GM12892 (cell line): ENCODE results near the gene GRIN2C.

Experiments used
- DNase-seq: peaks from one replicate; pipeline ENCODE4 v3.0.0; 2011; ENCODE audit not compliant: insufficient read length
- FAIRE-seq: peaks from 2 replicates; lab custom pipeline; 2011; peaks lifted over from hg19 to GRCh38; lab: Jason Lieb, UNC
- POLR2A ChIP-seq: IDR thresholded peaks from 2 replicates; pipeline ENCODE4 v1.6.1; 2011; ENCODE audit warnings: low read depth, low read length, control low read depth
- POLR2AphosphoS5 ChIP-seq: IDR thresholded peaks from 2 replicates; pipeline ENCODE4 v1.6.1; 2011; ENCODE audit warnings: low read depth, low read length, control low read depth
- TAF1 ChIP-seq: IDR thresholded peaks from 2 replicates; pipeline ENCODE4 v1.6.1; 2011; ENCODE audit warnings: low read depth, mild to moderate bottlenecking, control low read depth, low read length, borderline replicate concordance

GRIN2C gene

GRCh38 chr17:74836191-74836590 is 23.5 kb downstream of the GRIN2C start:
- FAIRE-seq: no peak
- DNase-seq: no peak
- TF ChIP-seq POLR2A (no peak), TAF1 (no peak), POLR2AphosphoS5 (no peak)

- no peak for TF ChIP-seq POLR2A
- no peak for TF ChIP-seq POLR2AphosphoS5
- no peak for TF ChIP-seq TAF1
- DNase-seq (no peak), FAIRE-seq (no peak)
These were observed 25.9 kb downstream of the GRIN2C start for GRCh38 chr17:74833501-74834377.

DNA sequence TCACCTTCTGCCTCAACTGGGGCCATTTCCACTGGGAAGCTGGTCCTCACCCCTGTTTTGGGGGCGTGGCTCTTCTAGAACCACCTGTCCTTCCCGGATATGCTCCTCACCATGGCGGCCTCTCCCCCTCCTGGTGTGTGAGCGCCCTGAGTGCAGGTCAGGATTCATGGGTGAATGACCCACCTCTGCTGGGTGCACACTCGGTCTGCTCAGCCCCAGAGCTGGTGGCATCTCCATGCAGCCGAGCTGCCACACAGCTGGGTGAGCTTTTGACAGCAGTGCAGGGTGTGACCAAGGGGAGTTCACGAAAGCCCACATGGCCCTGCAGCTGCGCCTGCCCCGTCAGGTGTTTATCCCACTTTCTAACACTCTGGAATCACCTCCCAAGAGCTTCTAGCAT is 27.3 kb downstream of the GRIN2C start:
- TF ChIP-seq POLR2A (no peak), TAF1 (no peak), POLR2AphosphoS5 (no peak)
- FAIRE-seq (no peak), DNase-seq (no peak)

DNA sequence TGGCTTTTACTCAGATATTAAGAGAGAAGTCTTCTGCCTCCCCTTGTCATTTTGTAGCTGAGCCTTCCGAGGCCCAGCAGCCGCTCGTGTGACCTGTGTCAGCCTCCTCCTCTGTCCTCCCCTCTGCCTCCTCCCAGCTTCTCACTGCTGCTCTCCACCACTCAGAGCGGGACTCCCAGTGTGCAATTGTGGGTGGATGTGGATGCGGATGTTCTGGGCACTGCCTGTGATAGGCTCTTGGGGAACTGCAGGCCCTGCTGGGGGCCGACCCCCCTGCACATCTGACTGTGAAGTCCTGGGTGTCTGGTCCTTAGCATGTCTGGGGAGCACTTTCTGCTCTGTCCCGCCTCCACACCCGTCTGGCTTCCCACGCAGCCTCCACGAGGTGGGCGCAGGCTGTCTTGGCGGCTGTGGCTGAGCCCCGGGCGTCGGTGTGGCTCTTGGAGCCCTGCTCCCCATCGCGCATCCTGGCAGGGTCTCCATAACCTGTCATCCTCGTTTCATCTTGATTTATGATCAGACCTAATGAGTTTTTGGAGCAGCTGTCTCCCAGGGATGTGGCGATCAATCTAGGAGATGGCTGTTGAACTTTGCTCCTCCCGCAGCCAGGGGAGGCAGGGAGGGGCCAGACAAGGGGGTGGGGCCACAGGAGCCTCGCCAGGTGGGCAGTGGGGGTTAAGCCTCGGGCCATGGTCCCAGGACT is 28.1 kb downstream of the GRIN2C start:
- no peak for DNase-seq
- no peak for FAIRE-seq
- TF ChIP-seq POLR2AphosphoS5 (no peak), TAF1 (no peak), POLR2A (no peak)

DNA sequence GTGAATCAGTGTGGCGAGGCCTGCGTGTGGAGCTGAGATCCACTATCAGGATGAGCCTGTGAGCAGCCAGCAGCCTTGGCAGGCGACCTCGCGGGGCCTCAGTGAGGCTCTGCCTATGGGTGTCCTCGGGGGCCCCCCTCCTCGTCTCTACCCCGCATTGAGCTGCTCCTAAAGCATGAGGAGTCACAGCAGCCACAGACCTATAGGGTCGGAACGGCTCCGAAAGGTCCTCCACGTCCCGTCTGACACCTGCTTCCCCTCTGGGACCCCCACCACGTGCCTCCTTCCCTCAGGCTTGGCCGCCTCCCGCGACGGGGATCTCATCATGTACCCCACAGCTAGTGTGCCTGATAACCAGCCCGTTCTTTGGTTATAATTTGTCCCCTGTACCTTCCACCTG is 28.8 kb downstream of the GRIN2C start:
- FAIRE-seq (no peak), DNase-seq (no peak)
- TF ChIP-seq TAF1 (no peak), POLR2A (no peak)

DNA sequence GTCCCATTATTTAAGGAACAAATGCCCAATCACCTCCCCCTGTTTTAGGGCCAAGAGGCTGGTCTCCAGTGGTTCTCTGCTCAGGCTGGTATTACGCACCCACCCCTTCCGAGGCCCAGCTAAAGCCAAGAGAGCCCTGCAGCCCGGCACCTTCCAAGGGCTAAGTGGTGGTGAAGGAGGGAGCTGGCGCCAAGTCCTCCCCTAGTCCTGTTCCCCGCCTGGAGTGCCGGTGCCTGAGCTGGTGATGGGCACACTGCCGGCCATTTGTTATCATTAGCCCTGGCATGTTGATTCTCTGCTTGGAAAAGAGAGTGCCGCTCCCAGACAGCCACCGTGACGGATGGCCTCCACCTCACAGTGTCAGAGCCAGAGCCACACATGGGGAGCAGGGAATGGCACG is 31.9 kb downstream of the GRIN2C start:
- TF ChIP-seq TAF1 (no peak), POLR2A (no peak), POLR2AphosphoS5 (no peak)
- DNase-seq (no peak), FAIRE-seq (no peak)

DNA sequence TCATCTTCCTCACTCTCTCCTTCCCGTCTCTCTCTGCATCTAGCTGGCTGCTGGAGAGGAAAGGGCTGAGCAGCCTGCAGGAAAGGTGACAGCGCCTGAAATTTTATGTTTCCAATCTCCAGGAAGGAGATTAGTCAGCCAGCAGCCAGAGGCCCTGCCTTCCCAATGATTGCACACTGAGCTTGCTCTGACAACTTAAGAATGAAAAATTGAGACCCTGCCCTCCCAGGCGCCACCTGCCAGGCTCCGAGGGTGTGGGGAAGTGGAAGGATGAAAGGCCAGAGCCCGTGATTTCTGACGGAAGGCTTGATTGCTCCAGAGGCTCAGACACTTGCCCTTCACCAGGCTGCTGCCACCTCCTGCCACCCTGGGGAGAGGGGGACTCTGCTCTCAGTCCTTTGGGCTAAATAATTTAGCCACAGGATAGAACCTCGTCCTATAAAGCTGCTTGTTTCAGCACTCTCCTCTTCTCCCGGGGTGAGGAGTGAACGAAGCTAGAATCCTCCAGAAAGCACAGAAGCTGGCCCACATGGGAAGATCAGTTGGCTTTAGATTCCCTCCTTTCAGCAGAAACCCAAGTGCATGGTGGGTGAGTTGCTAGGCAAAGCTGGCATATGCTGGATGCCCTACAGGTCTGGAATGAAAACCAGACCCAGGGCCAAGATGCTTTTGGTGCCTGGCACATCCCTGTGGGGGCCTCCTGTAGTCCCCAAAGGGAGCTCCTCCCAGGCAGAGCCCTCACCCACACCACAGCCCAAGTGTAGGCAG is 33.5 kb downstream of the GRIN2C start:
- FAIRE-seq: no peak
- TF ChIP-seq POLR2A (no peak), TAF1 (no peak), POLR2AphosphoS5 (no peak)
- no peak for DNase-seq

- TF ChIP-seq POLR2A (no peak), TAF1 (no peak), POLR2AphosphoS5 (no peak)
- no peak for DNase-seq
- FAIRE-seq: no peak
These were observed 34.6 kb downstream of the GRIN2C start for GRCh38 chr17:74824961-74825627.

GRCh38 chr17:74822939-74823367 is 36.7 kb downstream of the GRIN2C start:
- DNase-seq (no peak), FAIRE-seq (no peak)
- no peak for TF ChIP-seq TAF1
- no peak for TF ChIP-seq POLR2AphosphoS5
- no peak for TF ChIP-seq POLR2A

- DNase-seq: no peak
These were observed 37.2 kb downstream of the GRIN2C start for GRCh38 chr17:74822335-74822938.

More at GRCh38 chr17:74822335-74822938, 37.2 kb downstream of the GRIN2C start:
- TF ChIP-seq POLR2AphosphoS5 (no peak), TAF1 (no peak), POLR2A (no peak)
- no peak for FAIRE-seq
